Breast epithelium (tissue), 4 donors: ENCODE results near the gene PHAX. TPM values are rescaled to one million over a fixed set of nuclear protein-coding genes. Genes with fewer than 3 reads are reported as not detected.

Experiments used
- DNase-seq, 2 donors: peaks; one replicate each; pipeline ENCODE4 v3.0.0-alpha.2; 2019; ENCODE audit warnings: low spot score in 2 of 2
- H3K27ac ChIP-seq, 2 donors: fragments of 200-600 bp; sonication (generic) in 1 of 2; one replicate each; pipeline ENCODE4 v1.5.1; 2016 to 2019; ENCODE audit warnings: mild to moderate bottlenecking in 1 of 2
- H3K27me3 ChIP-seq, 2 donors: fragments of 200-600 bp; sonication (generic) in 1 of 2; one replicate each; pipeline versions ENCODE4 v1.5.1 to v1.6.0; 2017 to 2019; ENCODE audit warnings: control low read depth in 1 of 2, mild to moderate bottlenecking in 1 of 2
- H3K36me3 ChIP-seq: fragments of 200-600 bp; one replicate; pipeline ENCODE4 v1.5.1; 2019
- H3K4me1 ChIP-seq, 2 donors: fragments of 200-600 bp; sonication (generic); one replicate each; pipeline ENCODE4 v1.5.1; 2016 to 2019; ENCODE audit warnings: control low read depth in 1 of 2
- H3K4me3 ChIP-seq, 3 donors: fragments of 200-600 bp; sonication (generic); 1 replicate in 2 of 3; 2 replicates in 1 of 3; pipeline ENCODE4 v1.5.1; 2016 to 2019; ENCODE audit warnings: mild to moderate bottlenecking in 3 of 3, moderate library complexity in 2 of 3
- H3K9me3 ChIP-seq, 2 donors: fragments of 200-600 bp; sonication (generic) in 1 of 2; one replicate each; pipeline ENCODE4 v1.5.1; 2016 to 2019; ENCODE audit warnings: control low read depth in 1 of 2
- POLR2A ChIP-seq: fragments of 450-650 bp; IDR thresholded peaks from one replicate; pipeline ENCODE4 v1.6.1; 2016; ENCODE audit warnings: antibody characterized with exemption, mild to moderate bottlenecking, moderate library complexity
- POLR2AphosphoS5 ChIP-seq, 3 donors: sonication (generic); formaldehyde crosslinking; IDR thresholded peaks; one replicate each; pipeline ENCODE4 v1.6.1; 2017; ENCODE audit warnings: antibody characterized with exemption in 3 of 3
- intact Hi-C: fragments of 100-400 bp; cut with DNase I; formaldehyde crosslinking; loops from one replicate; pipeline ENCODE4 v1.15.1; 2023; ENCODE audit warnings: low total_unique reads
- total RNA-seq, 3 donors: library from RNA; depleted of rRNA; stranded (reverse); fragments of >200 nt; gene quantifications; one replicate each; pipeline ENCODE4 v1.1.0, GENCODE V29; 2016
- TF ChIP-seq, protein P1 (sequence below), 3 donors: fragments of 450-650 bp; IDR thresholded peaks; one replicate each; pipeline ENCODE4 v1.5.1; 2016 to 2017; ENCODE audit warnings: antibody characterized with exemption in 3 of 3, mild to moderate bottlenecking in 3 of 3, moderate library complexity in 3 of 3

Gene PHAX
- total RNA-seq, 3 donors from 2014 or later, result 44.9 to 58.7 (median 54.7) TPM

- intact Hi-C loops, result no loop called here
- no peak for DNase-seq
- TF ChIP-seq POLR2A (no peak), POLR2AphosphoS5 (IDR thresholded peaks at IDR 0.05) (no peak)
- TF ChIP-seq, protein P1, sequence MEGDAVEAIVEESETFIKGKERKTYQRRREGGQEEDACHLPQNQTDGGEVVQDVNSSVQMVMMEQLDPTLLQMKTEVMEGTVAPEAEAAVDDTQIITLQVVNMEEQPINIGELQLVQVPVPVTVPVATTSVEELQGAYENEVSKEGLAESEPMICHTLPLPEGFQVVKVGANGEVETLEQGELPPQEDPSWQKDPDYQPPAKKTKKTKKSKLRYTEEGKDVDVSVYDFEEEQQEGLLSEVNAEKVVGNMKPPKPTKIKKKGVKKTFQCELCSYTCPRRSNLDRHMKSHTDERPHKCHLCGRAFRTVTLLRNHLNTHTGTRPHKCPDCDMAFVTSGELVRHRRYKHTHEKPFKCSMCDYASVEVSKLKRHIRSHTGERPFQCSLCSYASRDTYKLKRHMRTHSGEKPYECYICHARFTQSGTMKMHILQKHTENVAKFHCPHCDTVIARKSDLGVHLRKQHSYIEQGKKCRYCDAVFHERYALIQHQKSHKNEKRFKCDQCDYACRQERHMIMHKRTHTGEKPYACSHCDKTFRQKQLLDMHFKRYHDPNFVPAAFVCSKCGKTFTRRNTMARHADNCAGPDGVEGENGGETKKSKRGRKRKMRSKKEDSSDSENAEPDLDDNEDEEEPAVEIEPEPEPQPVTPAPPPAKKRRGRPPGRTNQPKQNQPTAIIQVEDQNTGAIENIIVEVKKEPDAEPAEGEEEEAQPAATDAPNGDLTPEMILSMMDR (IDR thresholded peaks at IDR 0.05), result no peak
- no peak overlapping the region for H3K4me3 ChIP-seq
- H3K36me3 ChIP-seq, result no peaks in the 10 kb centered on the region
- H3K9me3 ChIP-seq, result no peaks in the 10 kb centered on the region
- no peak overlapping the region for H3K27ac ChIP-seq
- H3K4me1 ChIP-seq, result no peaks in the 10 kb centered on the region
- no peaks in the 10 kb centered on the region for H3K27me3 ChIP-seq
Observed at GRCh38 chr5:126568206-126568755, 32.5 kb upstream of the PHAX start.

DNA sequence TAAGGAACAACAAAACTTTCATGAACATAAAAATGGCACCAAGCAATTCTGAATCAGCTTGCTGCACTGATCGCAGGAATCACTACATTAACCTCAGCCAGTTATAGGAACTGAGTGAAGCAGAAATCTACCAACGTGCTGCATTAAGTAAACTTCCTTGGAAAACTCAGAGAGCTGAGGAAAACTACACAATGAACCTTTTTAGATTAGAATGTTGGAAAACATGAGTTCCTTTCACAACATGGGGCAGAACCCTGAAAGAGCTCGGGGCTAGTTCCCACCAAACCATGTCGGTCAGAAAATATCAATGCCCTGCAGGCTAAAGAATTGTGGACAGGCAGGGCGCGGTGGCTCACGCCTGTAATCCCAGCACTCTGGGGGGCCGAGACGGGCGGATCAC, 25.1 kb upstream of the PHAX start:
- no peaks in the 10 kb centered on the region for H3K36me3 ChIP-seq
- no peaks in the 10 kb centered on the region for H3K27me3 ChIP-seq
- H3K27ac ChIP-seq, result no peak overlapping the region
- no peak for TF ChIP-seq POLR2AphosphoS5 (IDR thresholded peaks at IDR 0.05)
- TF ChIP-seq POLR2A, result no peak
- TF ChIP-seq, protein P1 (IDR thresholded peaks at IDR 0.05), result no peak
- no peaks in the 10 kb centered on the region for H3K9me3 ChIP-seq
- H3K4me3 ChIP-seq, result no peak overlapping the region
- no peaks in the 10 kb centered on the region for H3K4me1 ChIP-seq
- intact Hi-C loops, result no loop called here
- DNase-seq, result no peak

DNA sequence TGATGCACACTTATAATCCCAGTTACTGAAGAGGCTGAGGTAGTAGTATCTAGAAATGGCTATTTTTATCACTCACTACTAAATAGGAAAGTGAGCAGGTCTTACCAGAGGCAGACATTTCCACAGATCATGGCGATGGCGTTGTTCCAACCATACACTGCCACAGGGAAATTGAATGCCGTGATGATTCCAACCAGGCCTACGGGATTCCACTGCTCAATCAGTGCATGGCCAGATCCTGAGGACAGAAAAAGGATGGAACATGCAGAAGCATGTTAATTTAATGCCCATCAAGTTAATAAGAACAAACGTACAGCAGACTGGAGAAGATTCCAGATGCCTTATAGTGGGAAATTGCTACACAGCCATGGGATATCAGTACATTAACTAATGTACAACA, 23.8 kb upstream of the PHAX start:
- TF ChIP-seq POLR2A, result no peak
- TF ChIP-seq POLR2AphosphoS5 (IDR thresholded peaks at IDR 0.05), result no peak
- TF ChIP-seq, protein P1 (IDR thresholded peaks at IDR 0.05), result no peak
- no peak overlapping the region for H3K27ac ChIP-seq
- DNase-seq, result no peak
- H3K9me3 ChIP-seq, result no peaks in the 10 kb centered on the region
- intact Hi-C loops, result no loop called here
- no peaks in the 10 kb centered on the region for H3K36me3 ChIP-seq
- no peaks in the 10 kb centered on the region for H3K4me1 ChIP-seq
- H3K27me3 ChIP-seq, result no peaks in the 10 kb centered on the region
- no peak overlapping the region for H3K4me3 ChIP-seq

GRCh38 chr5:126577415-126577814, 23.3 kb upstream of the PHAX start:
- Histone ChIP-seq H3K36me3 (no peaks in the 10 kb centered on the region), H3K27me3 (no peaks in the 10 kb centered on the region), H3K4me3 (no peak overlapping the region), H3K9me3 (no peaks in the 10 kb centered on the region), H3K27ac (no peak overlapping the region), H3K4me1 (no peaks in the 10 kb centered on the region)
- no peak for DNase-seq
- TF ChIP-seq POLR2A (no peak), POLR2AphosphoS5 (IDR thresholded peaks at IDR 0.05) (no peak)
- TF ChIP-seq, protein P1 (IDR thresholded peaks at IDR 0.05), result no peak
- intact Hi-C loops, result no loop called here

- TF ChIP-seq, protein P1 (IDR thresholded peaks at IDR 0.05), result no peak
- TF ChIP-seq POLR2A (no peak), POLR2AphosphoS5 (IDR thresholded peaks at IDR 0.05) (no peak)
- intact Hi-C loops, result no loop called here
- H3K27me3 ChIP-seq, result no peaks in the 10 kb centered on the region
- no peak overlapping the region for H3K4me3 ChIP-seq
- no peaks in the 10 kb centered on the region for H3K9me3 ChIP-seq
- no peaks in the 10 kb centered on the region for H3K4me1 ChIP-seq
- no peak for DNase-seq
- no peak overlapping the region for H3K27ac ChIP-seq
- no peaks in the 10 kb centered on the region for H3K36me3 ChIP-seq
Observed at GRCh38 chr5:126579716-126580115, 21.0 kb upstream of the PHAX start.
